Kidney epithelial cell (primary cell): ENCODE results near the gene STIP1. TPM values are rescaled to one million over a fixed set of nuclear protein-coding genes. Genes with fewer than 3 reads are reported as not detected.

Experiments
- DNase-seq: peaks from one replicate; pipeline ENCODE4 v3.0.0-alpha.2; 2010; ENCODE audit warnings: low read depth
- H3K27me3 ChIP-seq: 2 replicates; pipeline ENCODE4 v1.6.0; 2011; ENCODE audit warnings: low read length; ENCODE audit not compliant: control insufficient read depth, insufficient read depth
- H3K36me3 ChIP-seq: 2 replicates; pipeline ENCODE4 v1.5.1; 2011; ENCODE audit warnings: low read length; ENCODE audit not compliant: control insufficient read depth, insufficient read depth
- H3K4me3 ChIP-seq: 2 replicates; pipeline ENCODE4 v1.5.1; 2011; ENCODE audit warnings: low read depth, mild to moderate bottlenecking, control low read depth, low read length
- CTCF ChIP-seq: IDR thresholded peaks from 2 replicates; pipeline ENCODE4 v1.5.1; 2011; ENCODE audit warnings: mild to moderate bottlenecking, moderate library complexity, low read length, control low read depth, inconsistent platforms; ENCODE audit not compliant: insufficient read depth, poor library complexity, severe bottlenecking
- total RNA-seq: library from RNA; depleted of rRNA; stranded (reverse); fragments of >200 nt; gene quantifications from 2 replicates; pipeline ENCODE4 v1.2.3, GENCODE V29; 2015

Gene STIP1
- total RNA-seq, 1 donor from 2014 or later, result 138 TPM

GRCh38 chr11:64185175-64185692, 737 bp upstream of the STIP1 start:
- Histone ChIP-seq H3K4me3 (peak overlapping the region; percentile 58), H3K36me3 (no peaks in the 10 kb centered on the region), H3K27me3 (no peaks in the 10 kb centered on the region)
- no peak for DNase-seq
- TF ChIP-seq CTCF, result no peak

GRCh38 chr11:64186492-64187165, 658 bp downstream of the STIP1 start:
- H3K27me3 ChIP-seq, result no peaks in the 10 kb centered on the region
- no peak for DNase-seq
- no peak for TF ChIP-seq CTCF
- no peaks in the 10 kb centered on the region for H3K36me3 ChIP-seq
- no peak overlapping the region for H3K4me3 ChIP-seq

GRCh38 chr11:64192434-64192833, 6.5 kb downstream of the STIP1 start:
- no peak for DNase-seq
- H3K27me3 ChIP-seq, result no peaks in the 10 kb centered on the region
- no peak for TF ChIP-seq CTCF
- H3K36me3 ChIP-seq, result peaks cover 4% of the 10 kb centered on the region
- no peak overlapping the region for H3K4me3 ChIP-seq

GRCh38 chr11:64196626-64197025, 10.7 kb downstream of the STIP1 start:
- DNase-seq, result no peak
- no peaks in the 10 kb centered on the region for H3K27me3 ChIP-seq
- H3K4me3 ChIP-seq, result no peak overlapping the region
- TF ChIP-seq CTCF, result no peak
- H3K36me3 ChIP-seq, result peaks cover 5% of the 10 kb centered on the region

GRCh38 chr11:64198511-64198910, 12.5 kb downstream of the STIP1 start:
- H3K27me3 ChIP-seq, result no peaks in the 10 kb centered on the region
- no peak for DNase-seq
- H3K36me3 ChIP-seq, result peaks cover 2% of the 10 kb centered on the region
- TF ChIP-seq CTCF, result no peak
- no peak overlapping the region for H3K4me3 ChIP-seq

GRCh38 chr11:64201543-64201942, 15.6 kb downstream of the STIP1 start:
- Histone ChIP-seq H3K36me3 (peaks cover 4% of the 10 kb centered on the region), H3K27me3 (no peaks in the 10 kb centered on the region), H3K4me3 (no peak overlapping the region)
- no peak for TF ChIP-seq CTCF
- DNase-seq, result no peak
